Activated CD8-positive, alpha-beta T cell treated with anti-CD3 and anti-CD28 coated beads for 36 hours (primary cell): Measurements from ENCODE around the gene GNB2. TPM values are rescaled to one million over a fixed set of nuclear protein-coding genes. Genes with fewer than 3 reads are reported as not detected.
"Not testable (repeated sequence)": the region's sequence is repeated elsewhere in the genome, so short reads cannot be mapped to it uniquely, and the experiment has no call there.

Source experiments
- ATAC-seq: fragments of 200-7000 bp; cut with Tn5 transposase; one replicate; pipeline ENCODE4 v1.10.0; 2021; ENCODE audit warnings: mild to moderate bottlenecking, moderate library complexity
- CTCF ChIA-PET: fragments of 350-600 bp; sonication (Branson Sonifier 250); formaldehyde crosslinking; loops from one replicate; lab custom pipeline; 2021; ENCODE audit warnings: antibody characterized with exemption; lab: Charles Lee
- POLR2A ChIA-PET: fragments of 350-600 bp; sonication (Branson Sonifier 250); formaldehyde crosslinking; loops from one replicate; lab custom pipeline; 2021; ENCODE audit warnings: antibody characterized with exemption; lab: Charles Lee
- DNase-seq: peaks from one replicate; pipeline ENCODE4 v3.0.0-alpha.2; 2020
- H3K27ac Mint-ChIP-seq: one replicate; pipeline ENCODE4 v1.8.0; 2021; ENCODE audit warnings: mild to moderate bottlenecking, mixed read lengths
- H3K27me3 Mint-ChIP-seq: one replicate; pipeline ENCODE4 v1.8.0; 2021; ENCODE audit warnings: mixed read lengths
- H3K36me3 Mint-ChIP-seq: one replicate; pipeline ENCODE4 v1.8.0; 2021; ENCODE audit warnings: low read depth, mixed read lengths
- H3K4me1 Mint-ChIP-seq: one replicate; pipeline ENCODE4 v1.8.0; 2021; ENCODE audit warnings: low read depth, mixed read lengths
- H3K4me3 Mint-ChIP-seq: one replicate; pipeline ENCODE4 v1.8.0; 2021; ENCODE audit warnings: mild to moderate bottlenecking, moderate library complexity, mixed read lengths
- H3K9me3 Mint-ChIP-seq: one replicate; pipeline ENCODE4 v1.8.0; 2021; ENCODE audit warnings: mixed read lengths
- intact Hi-C: fragments of 100-400 bp; cut with micrococcal nuclease; formaldehyde crosslinking; loops from one replicate; pipeline ENCODE4 v1.10.0; 2022
- total RNA-seq, 2 experiments: library from RNA; stranded (reverse); gene quantifications; one replicate each; pipeline ENCODE4 v1.2.3, GENCODE V29; 2021
- TF ChIP-seq, protein P1 (sequence below): fragments of 200-600 bp; IDR thresholded peaks from one replicate; pipeline ENCODE4 v1.8.0; 2022; ENCODE audit warnings: antibody characterized with exemption, mild to moderate bottlenecking

Gene GNB2
- total RNA-seq, 2 experiments from 2014 or later = 192 TPM

DNA sequence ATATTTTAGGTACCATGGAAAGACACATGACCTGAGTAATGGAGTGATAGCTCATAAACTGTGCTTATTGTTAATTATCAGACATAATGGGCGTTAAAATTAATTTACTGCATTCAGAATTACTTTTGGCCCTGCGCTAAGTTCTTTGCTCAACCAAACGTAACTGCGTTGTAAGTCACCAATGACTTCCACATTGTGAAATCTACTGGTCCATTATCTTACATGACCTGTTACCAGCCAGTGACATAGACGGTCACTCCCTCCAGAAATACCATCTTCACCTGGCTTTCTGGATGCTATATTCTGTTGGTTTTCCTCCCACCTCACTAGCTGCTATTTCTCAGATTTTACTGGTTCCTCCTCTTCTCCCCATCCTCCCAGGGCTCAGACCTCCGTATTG lies 25.5 kb downstream of the GNB2 start:
- H3K4me1 Mint-ChIP-seq = peaks cover 12% of the 10 kb centered on the region
- intact Hi-C loops = loop anchor here (10.0 kb wide), 1 partner anchor 224 kb away; the partner anchor contains the start of gene TSC22D4
- no peaks in the 10 kb centered on the region for H3K9me3 Mint-ChIP-seq
- H3K36me3 Mint-ChIP-seq = no peaks in the 10 kb centered on the region
- H3K4me3 Mint-ChIP-seq = no peak overlapping the region
- ChIA-PET POLR2A (interaction anchor here (0.9 to 1.0 kb wide), 2 partner anchors 17 to 388 kb away, joined by 3 to 5 read pairs; no protein-coding TSS in a partner anchor), CTCF (interaction anchor here (1.1 kb wide), 1 partner anchor 154 kb away, joined by 5 read pairs; the partner anchor contains the start of gene SLC12A9)
- H3K27me3 Mint-ChIP-seq = peaks cover 1% of the 10 kb centered on the region
- DNase-seq (no peak), ATAC-seq (no peak)
- TF ChIP-seq, protein P1, sequence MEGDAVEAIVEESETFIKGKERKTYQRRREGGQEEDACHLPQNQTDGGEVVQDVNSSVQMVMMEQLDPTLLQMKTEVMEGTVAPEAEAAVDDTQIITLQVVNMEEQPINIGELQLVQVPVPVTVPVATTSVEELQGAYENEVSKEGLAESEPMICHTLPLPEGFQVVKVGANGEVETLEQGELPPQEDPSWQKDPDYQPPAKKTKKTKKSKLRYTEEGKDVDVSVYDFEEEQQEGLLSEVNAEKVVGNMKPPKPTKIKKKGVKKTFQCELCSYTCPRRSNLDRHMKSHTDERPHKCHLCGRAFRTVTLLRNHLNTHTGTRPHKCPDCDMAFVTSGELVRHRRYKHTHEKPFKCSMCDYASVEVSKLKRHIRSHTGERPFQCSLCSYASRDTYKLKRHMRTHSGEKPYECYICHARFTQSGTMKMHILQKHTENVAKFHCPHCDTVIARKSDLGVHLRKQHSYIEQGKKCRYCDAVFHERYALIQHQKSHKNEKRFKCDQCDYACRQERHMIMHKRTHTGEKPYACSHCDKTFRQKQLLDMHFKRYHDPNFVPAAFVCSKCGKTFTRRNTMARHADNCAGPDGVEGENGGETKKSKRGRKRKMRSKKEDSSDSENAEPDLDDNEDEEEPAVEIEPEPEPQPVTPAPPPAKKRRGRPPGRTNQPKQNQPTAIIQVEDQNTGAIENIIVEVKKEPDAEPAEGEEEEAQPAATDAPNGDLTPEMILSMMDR = no peak
- H3K27ac Mint-ChIP-seq = no peak overlapping the region

DNA sequence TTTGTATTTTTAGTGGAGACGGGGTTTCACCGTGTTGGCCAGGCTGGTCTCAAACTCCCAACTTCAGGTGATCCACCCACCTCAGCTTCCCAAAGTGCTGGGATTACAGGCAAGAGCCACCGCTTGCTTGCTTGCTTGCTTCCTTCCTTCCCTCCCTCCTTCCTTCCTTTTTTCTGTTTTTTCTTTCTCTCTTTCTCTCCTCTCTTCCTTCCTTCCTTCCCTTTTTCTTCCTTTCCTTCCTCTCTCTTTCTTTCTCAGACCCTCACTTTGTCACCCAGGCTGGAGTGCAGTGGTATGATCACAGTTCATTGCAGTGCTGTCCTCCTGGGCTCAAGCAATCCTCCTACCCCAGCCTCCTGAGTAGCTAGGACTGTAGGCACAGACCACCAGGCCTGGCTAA lies 27.5 kb downstream of the GNB2 start:
- DNase-seq, H3K36me3 Mint-ChIP-seq, H3K27ac Mint-ChIP-seq, POLR2A ChIA-PET, H3K9me3 Mint-ChIP-seq, ATAC-seq, intact Hi-C loops, H3K4me1 Mint-ChIP-seq, H3K27me3 Mint-ChIP-seq, H3K4me3 Mint-ChIP-seq: not testable (repeated sequence)
- CTCF ChIA-PET = interaction anchor here (0.9 to 9.9 kb wide), 2 partner anchors 9 to 67 kb away, joined by 4 to 162 read pairs; partner anchors contain the start of gene GIGYF1

DNA sequence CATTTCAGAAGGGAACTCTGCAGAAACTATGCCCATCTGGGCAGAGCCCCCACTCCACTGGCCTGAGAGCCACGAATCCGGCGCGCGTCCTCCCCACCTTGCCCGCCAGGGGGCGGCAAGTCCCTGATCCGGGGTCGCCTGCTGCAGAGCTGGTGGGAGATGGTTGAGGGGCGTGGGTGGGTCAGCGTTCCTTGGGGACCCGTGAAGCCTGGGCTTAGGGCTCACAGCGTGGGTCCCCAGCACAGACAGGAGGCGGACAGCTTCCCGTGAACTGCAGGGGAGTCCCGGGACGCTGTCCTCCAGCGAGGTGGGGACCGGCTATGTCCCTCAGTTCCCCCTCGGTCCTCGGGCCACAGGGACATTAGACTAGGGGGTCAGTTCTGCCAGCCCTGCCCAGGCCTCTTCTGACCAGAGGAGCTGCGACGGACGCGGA lies 31.8 kb downstream of the GNB2 start:
- ChIA-PET POLR2A (interaction anchor here (0.7 to 1.9 kb wide), 15 partner anchors 9 to 276 kb away, joined by 3 to 22 read pairs (median 5); partner anchors contain the start of genes EPO, FBXO24, GIGYF1 and LRCH4), CTCF (interaction anchor here (0.6 to 9.9 kb wide), 53 partner anchors 9 to 577 kb away, joined by 3 to 162 read pairs (median 5); partner anchors contain the start of genes EPO, FBXO24, GIGYF1 and GNB2)
- peak; percentile 66 for ATAC-seq
- H3K4me1 Mint-ChIP-seq = peaks cover 6% of the 10 kb centered on the region
- H3K36me3 Mint-ChIP-seq = peaks cover 9% of the 10 kb centered on the region
- H3K4me3 Mint-ChIP-seq = peak overlapping the region; percentile 97
- H3K27ac Mint-ChIP-seq = peak overlapping the region; percentile 93
- DNase-seq = peak; percentile 89
- intact Hi-C loops = no loop called here
- H3K27me3 Mint-ChIP-seq = no peaks in the 10 kb centered on the region
- no peaks in the 10 kb centered on the region for H3K9me3 Mint-ChIP-seq
- TF ChIP-seq, protein P1 = peak; percentile 99

DNA sequence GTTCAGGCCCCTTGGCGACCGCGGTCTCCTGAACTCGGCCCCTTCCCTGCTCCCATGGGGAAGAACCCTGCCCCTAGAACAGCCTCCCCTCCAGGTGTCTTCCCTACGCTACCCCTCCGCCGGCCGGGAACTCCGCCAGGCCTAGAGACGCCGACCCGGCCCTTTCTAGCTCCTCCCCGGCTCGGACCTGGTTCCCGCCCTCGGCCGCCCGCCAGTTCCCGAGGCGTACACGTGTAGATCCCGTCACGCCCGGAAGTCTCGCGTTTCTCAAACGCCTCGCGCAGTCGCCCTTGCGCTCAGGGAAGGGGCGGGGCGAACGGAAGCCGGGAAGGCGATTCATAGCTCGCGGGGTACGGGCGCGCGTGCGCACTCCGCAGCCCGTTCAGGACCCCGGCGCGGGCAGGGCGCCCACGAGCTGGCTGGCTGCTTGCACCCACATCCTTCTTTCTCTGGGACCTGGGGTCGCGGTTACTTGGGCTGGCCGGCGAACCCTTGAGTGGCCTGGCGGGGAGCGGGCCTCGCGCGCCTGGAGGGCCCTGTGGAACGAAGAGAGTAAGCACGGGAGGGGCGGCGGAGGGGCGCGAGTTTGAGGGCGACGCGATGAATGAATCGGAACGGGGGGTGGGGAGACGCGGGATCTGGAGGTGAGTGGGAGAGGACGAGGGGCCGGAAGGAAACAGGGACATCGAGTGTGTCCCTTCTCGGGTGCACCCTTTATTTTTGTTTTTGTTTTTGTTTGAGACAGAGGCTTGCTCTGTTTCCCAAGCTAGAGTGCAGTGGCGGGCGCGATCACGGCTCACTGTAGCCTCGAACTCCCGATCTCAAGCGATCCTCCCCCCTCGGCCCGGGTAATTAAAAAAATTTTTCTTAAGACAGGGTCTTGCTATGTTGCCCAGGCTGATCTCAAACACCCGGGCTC lies 32.5 kb downstream of the GNB2 start, which contains the start of gene POP7:
TSS of gene POP7 (plus strand) at position 369 of the 919 bp plus-strand sequence. CDS start 710 bp downstream, outside the sequence.
- intact Hi-C loops = no loop called here
- peak within 1 kb of the TSS; percentile 93 for H3K27ac Mint-ChIP-seq
- H3K4me3 Mint-ChIP-seq = peak within 1 kb of the TSS; percentile 97
- H3K4me1 Mint-ChIP-seq = peaks cover 6% of the 10 kb centered on the region
- ATAC-seq = peak; percentile 96
- peak; percentile 100 for DNase-seq
- ChIA-PET POLR2A (interaction anchor here (0.8 to 1.9 kb wide), 15 partner anchors 10 to 277 kb away, joined by 3 to 22 read pairs (median 5); partner anchors contain the start of genes EPO, FBXO24, GIGYF1 and LRCH4), CTCF (interaction anchor here (0.6 to 9.9 kb wide), 54 partner anchors 9 to 577 kb away, joined by 3 to 162 read pairs (median 5); partner anchors contain the start of genes EPO, FBXO24, GIGYF1 and GNB2)
- TF ChIP-seq, protein P1 = no peak
- H3K36me3 Mint-ChIP-seq = peaks cover 9% of the 10 kb centered on the region
- no peaks in the 10 kb centered on the region for H3K9me3 Mint-ChIP-seq
- H3K27me3 Mint-ChIP-seq = no peaks in the 10 kb centered on the region

DNA sequence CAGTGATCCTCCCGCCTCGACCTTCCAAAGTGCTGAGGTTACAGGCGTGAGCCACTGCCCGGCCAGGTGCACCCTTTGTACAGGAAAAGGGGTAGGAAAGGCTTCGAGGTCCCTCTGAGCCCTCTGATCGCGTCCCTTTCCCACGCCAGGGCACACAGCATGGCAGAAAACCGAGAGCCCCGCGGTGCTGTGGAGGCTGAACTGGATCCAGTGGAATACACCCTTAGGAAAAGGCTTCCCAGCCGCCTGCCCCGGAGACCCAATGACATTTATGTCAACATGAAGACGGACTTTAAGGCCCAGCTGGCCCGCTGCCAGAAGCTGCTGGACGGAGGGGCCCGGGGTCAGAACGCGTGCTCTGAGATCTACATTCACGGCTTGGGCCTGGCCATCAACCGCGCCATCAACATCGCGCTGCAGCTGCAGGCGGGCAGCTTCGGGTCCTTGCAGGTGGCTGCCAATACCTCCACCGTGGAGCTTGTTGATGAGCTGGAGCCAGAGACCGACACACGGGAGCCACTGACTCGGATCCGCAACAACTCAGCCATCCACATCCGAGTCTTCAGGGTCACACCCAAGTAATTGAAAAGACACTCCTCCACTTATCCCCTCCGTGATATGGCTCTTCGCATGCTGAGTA lies 33.3 kb downstream of the GNB2 start:
- Mint-ChIP-seq H3K36me3 (peaks cover 9% of the 10 kb centered on the region), H3K9me3 (no peaks in the 10 kb centered on the region), H3K4me1 (peaks cover 6% of the 10 kb centered on the region), H3K27me3 (no peaks in the 10 kb centered on the region), H3K4me3 (peak overlapping the region; percentile 97), H3K27ac (peak overlapping the region; percentile 93)
- DNase-seq (no peak), ATAC-seq (no peak)
- ChIA-PET POLR2A (interaction anchor here (1.2 to 1.9 kb wide), 5 partner anchors 11 to 142 kb away, joined by 3 to 19 read pairs (median 4); no protein-coding TSS in a partner anchor), CTCF (interaction anchor here (1.1 to 9.9 kb wide), 6 partner anchors 14 to 228 kb away, joined by 3 to 162 read pairs (median 4); partner anchors contain the start of genes GIGYF1 and TSC22D4)
- TF ChIP-seq, protein P1 = no peak
- intact Hi-C loops = no loop called here
